Lung (tissue), 12 donors: ENCODE results near the gene MCEMP1. TPM values are rescaled to one million over a fixed set of nuclear protein-coding genes. Genes with fewer than 3 reads are reported as not detected.
A peak's percentile ranks its signal among the peaks of the same experiment; 100 is the strongest.

ENCODE experiments used
- ATAC-seq: fragments of 200-7000 bp; cut with Tn5 transposase; one replicate; pipeline ENCODE4 v1.9.1; 2020; ENCODE audit warnings: moderate number of reproducible peaks; ENCODE audit not compliant: insufficient read depth, low FRiP score
- DNase-seq, 3 donors: peaks; one replicate each; pipeline ENCODE4 v3.0.0-alpha.2; 2013 to 2017
- H3K27ac ChIP-seq, 2 donors: one replicate each; pipeline ENCODE4 v1.5.1; 2013; ENCODE audit warnings: mild to moderate bottlenecking in 2 of 2, moderate library complexity in 2 of 2, control low read depth in 1 of 2, inconsistent platforms in 1 of 2, low read depth in 1 of 2, low read length in 1 of 2
- H3K27me3 ChIP-seq, 3 donors: one replicate each; pipeline ENCODE4 v1.5.1; 2013; ENCODE audit warnings: low read length in 2 of 3; ENCODE audit not compliant: control insufficient read depth in 3 of 3, insufficient read depth in 3 of 3
- H3K36me3 ChIP-seq, 4 donors: one replicate each; pipeline ENCODE4 v1.5.1; 2013; ENCODE audit warnings: low read length in 4 of 4, mild to moderate bottlenecking in 1 of 4, moderate library complexity in 1 of 4; ENCODE audit not compliant: control insufficient read depth in 4 of 4, insufficient read depth in 4 of 4
- H3K4me1 ChIP-seq, 5 donors: one replicate each; pipeline ENCODE4 v1.5.1; 2013; ENCODE audit warnings: low read length in 5 of 5, mild to moderate bottlenecking in 2 of 5, moderate library complexity in 1 of 5; ENCODE audit not compliant: control insufficient read depth in 5 of 5, insufficient read depth in 5 of 5
- H3K4me3 ChIP-seq: one replicate; pipeline ENCODE4 v1.5.1; 2013; ENCODE audit warnings: mild to moderate bottlenecking, control low read depth, moderate library complexity
- H3K9ac ChIP-seq, 2 donors: one replicate each; pipeline ENCODE4 v1.5.1; 2013; ENCODE audit warnings: low read length in 2 of 2, control low read depth in 1 of 2; ENCODE audit not compliant: insufficient read depth in 1 of 2
- H3K9me3 ChIP-seq, 4 donors: one replicate each; pipeline ENCODE4 v1.5.1; 2013; ENCODE audit warnings: low read length in 3 of 4, mild to moderate bottlenecking in 1 of 4, moderate library complexity in 1 of 4; ENCODE audit not compliant: control insufficient read depth in 4 of 4, insufficient read depth in 3 of 4
- WGBS, 2 donors: extraction: QIAGEN DNeasy Blood & Tissue Kit; methylation state at CpG; one replicate each; pipeline ENCODE4 v1.1.7; 2013; 5-methylcytosine and 5-hydroxymethylcytosine counted together
- polyA plus RNA-seq, 2 donors: library from polyadenylated mRNA; stranded (reverse); fragments of 200-250 nt; gene quantifications; one replicate each; pipeline ENCODE4 v1.2.1, GENCODE V29; 2013
- total RNA-seq, 2 donors: library from RNA; depleted of rRNA in 1 of 2; stranded (reverse); fragments of >200 nt in 1 of 2; gene quantifications; one replicate each; pipeline ENCODE4 v1.2.1, GENCODE V29; 2014 to 2021
- TF ChIP-seq, protein P1 (sequence below): IDR thresholded peaks from 2 replicates; pipeline ENCODE4 v1.5.1; 2012; ENCODE audit warnings: mild to moderate bottlenecking; ENCODE audit errors: control extremely low read depth, extremely low read depth
- donor health status: control.
- donor health status: control.
- donor health status: Bipolar disorder and iron deficiency.
- donor health status: healthy.
- donor health status: DM: yes; HTN: yes; CAD: no.

The MCEMP1 gene
- total and polyA plus RNA-seq, 4 donors = 2.5 to 298 (median 50.1) TPM

GRCh38 chr19:7703332-7703731 is 26.4 kb downstream of the MCEMP1 start:
- ATAC-seq = no peak
- no peak overlapping the region for H3K4me3 ChIP-seq
- no peak overlapping the region for H3K9ac ChIP-seq
- peaks cover 0 to 8% (median 0%) of the 10 kb centered on the region in 5 donors for H3K4me1 ChIP-seq
- H3K36me3 ChIP-seq = no peaks in the 10 kb centered on the region
- no peak overlapping the region for H3K27ac ChIP-seq
- 68 to 75% methylated on average over 8 of the region's 8 CpGs for WGBS, 2 donors
- TF ChIP-seq, protein P1, sequence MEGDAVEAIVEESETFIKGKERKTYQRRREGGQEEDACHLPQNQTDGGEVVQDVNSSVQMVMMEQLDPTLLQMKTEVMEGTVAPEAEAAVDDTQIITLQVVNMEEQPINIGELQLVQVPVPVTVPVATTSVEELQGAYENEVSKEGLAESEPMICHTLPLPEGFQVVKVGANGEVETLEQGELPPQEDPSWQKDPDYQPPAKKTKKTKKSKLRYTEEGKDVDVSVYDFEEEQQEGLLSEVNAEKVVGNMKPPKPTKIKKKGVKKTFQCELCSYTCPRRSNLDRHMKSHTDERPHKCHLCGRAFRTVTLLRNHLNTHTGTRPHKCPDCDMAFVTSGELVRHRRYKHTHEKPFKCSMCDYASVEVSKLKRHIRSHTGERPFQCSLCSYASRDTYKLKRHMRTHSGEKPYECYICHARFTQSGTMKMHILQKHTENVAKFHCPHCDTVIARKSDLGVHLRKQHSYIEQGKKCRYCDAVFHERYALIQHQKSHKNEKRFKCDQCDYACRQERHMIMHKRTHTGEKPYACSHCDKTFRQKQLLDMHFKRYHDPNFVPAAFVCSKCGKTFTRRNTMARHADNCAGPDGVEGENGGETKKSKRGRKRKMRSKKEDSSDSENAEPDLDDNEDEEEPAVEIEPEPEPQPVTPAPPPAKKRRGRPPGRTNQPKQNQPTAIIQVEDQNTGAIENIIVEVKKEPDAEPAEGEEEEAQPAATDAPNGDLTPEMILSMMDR = no peak
- peaks cover 0 to 3% (median 2%) of the 10 kb centered on the region in 3 donors for H3K27me3 ChIP-seq
- peaks cover 0 to 1% (median 0%) of the 10 kb centered on the region in 4 donors for H3K9me3 ChIP-seq
- DNase-seq = no peak

GRCh38 chr19:7704280-7705060 is 27.6 kb downstream of the MCEMP1 start:
- WGBS, 2 donors = 84 to 88% methylated on average over 6 of the region's 6 CpGs
- peaks cover 0 to 1% (median 0%) of the 10 kb centered on the region in 4 donors for H3K9me3 ChIP-seq
- H3K4me3 ChIP-seq = no peak overlapping the region

GRCh38 chr19:7705387-7706187 is 28.7 kb downstream of the MCEMP1 start:
- ATAC-seq (no peak), DNase-seq (peak in 2 of 3 donors; percentile 6 to 19)
- H3K36me3 ChIP-seq = no peaks in the 10 kb centered on the region
- no peaks in the 10 kb centered on the region for H3K9me3 ChIP-seq
- 31 to 55% methylated on average over 24 of the region's 24 CpGs for WGBS, 2 donors
- TF ChIP-seq, protein P1 = no peak
- H3K9ac ChIP-seq = no peak overlapping the region
- peaks cover 0 to 8% (median 0%) of the 10 kb centered on the region in 5 donors for H3K4me1 ChIP-seq
- peak overlapping the region in 1 of 2 donors; percentile 64 for H3K27ac ChIP-seq
- peaks cover 0 to 2% (median 0%) of the 10 kb centered on the region in 3 donors for H3K27me3 ChIP-seq
- H3K4me3 ChIP-seq = no peak overlapping the region

More at GRCh38 chr19:7704280-7705060, 27.6 kb downstream of the MCEMP1 start:
- H3K27ac ChIP-seq = no peak overlapping the region
- no peaks in the 10 kb centered on the region for H3K36me3 ChIP-seq
- DNase-seq (no peak), ATAC-seq (no peak)
- no peak overlapping the region for H3K9ac ChIP-seq
- peaks cover 0 to 3% (median 2%) of the 10 kb centered on the region in 3 donors for H3K27me3 ChIP-seq
- TF ChIP-seq, protein P1 = no peak
- peaks cover 0 to 8% (median 0%) of the 10 kb centered on the region in 5 donors for H3K4me1 ChIP-seq
